Uterus (tissue), 4 donors: ENCODE results near the gene ZNF397. TPM values are rescaled to one million over a fixed set of nuclear protein-coding genes. Genes with fewer than 3 reads are reported as not detected.

Source experiments
- DNase-seq, 2 donors: peaks; one replicate each; pipeline ENCODE4 v3.0.0-alpha.2; 2019 to 2020
- H3K27ac ChIP-seq, 2 donors: fragments of 200-600 bp; sonication (generic); 1 replicate in 1 of 2; 2 replicates in 1 of 2; pipeline ENCODE4 v1.5.1; 2016 to 2018
- H3K27me3 ChIP-seq, 2 donors: fragments of 200-600 bp; sonication (generic); one replicate each; pipeline ENCODE4 v1.5.1; 2018 to 2019; ENCODE audit warnings: control low read depth in 1 of 2
- H3K36me3 ChIP-seq, 2 donors: fragments of 200-600 bp; sonication (generic); one replicate each; pipeline ENCODE4 v1.5.1; 2019; ENCODE audit warnings: control low read depth in 1 of 2
- H3K4me1 ChIP-seq, 2 donors: fragments of 200-600 bp; sonication (generic); one replicate each; pipeline ENCODE4 v1.5.1; 2018 to 2019; ENCODE audit warnings: control low read depth in 1 of 2
- H3K4me3 ChIP-seq, 2 donors: fragments of 200-600 bp; sonication (generic); 1 replicate in 1 of 2; 2 replicates in 1 of 2; pipeline ENCODE4 v1.5.1; 2018 to 2019; ENCODE audit warnings: mild to moderate bottlenecking in 1 of 2
- H3K9me3 ChIP-seq, 2 donors: fragments of 200-600 bp; sonication (generic); one replicate each; pipeline ENCODE4 v1.5.1; 2019; ENCODE audit warnings: control low read depth in 1 of 2
- CTCF ChIP-seq, 4 experiments: fragments of 200-600 bp in 2 of 4; fragments of 450-650 bp in 2 of 4; sonication (generic) in 2 of 4; IDR thresholded peaks; one replicate each; pipeline ENCODE4 v1.5.1; 2016 to 2019; ENCODE audit warnings: antibody characterized with exemption in 4 of 4, mild to moderate bottlenecking in 2 of 4, moderate library complexity in 1 of 4
- POLR2A ChIP-seq, 2 donors: fragments of 450-650 bp; IDR thresholded peaks; one replicate each; pipeline ENCODE4 v1.6.1; 2016; ENCODE audit warnings: antibody characterized with exemption in 2 of 2, mild to moderate bottlenecking in 1 of 2, moderate library complexity in 1 of 2
- intact Hi-C: fragments of 100-400 bp; cut with DNase I; formaldehyde crosslinking; loops from one replicate; pipeline ENCODE4 v1.15.1; 2023; ENCODE audit warnings: low total_unique reads
- total RNA-seq, 4 donors: library from RNA; depleted of rRNA in 3 of 4; stranded (reverse); fragments of >200 nt in 3 of 4; gene quantifications; one replicate each; pipeline versions ENCODE4 v1.1.0 to v1.2.4, GENCODE V29; 2014 to 2023
- donor health status: DM: yes; HTN: yes; CAD: no.

ZNF397 gene
- total RNA-seq, 4 donors from 2014 or later, result 6.1 to 69.5 (median 31.7) TPM

- Histone ChIP-seq H3K27ac (no peak overlapping the region), H3K27me3 (no peaks in the 10 kb centered on the region), H3K36me3 (no peaks in the 10 kb centered on the region), H3K4me3 (no peak overlapping the region), H3K4me1 (no peaks in the 10 kb centered on the region), H3K9me3 (no peaks in the 10 kb centered on the region)
- DNase-seq, result no peak
- TF ChIP-seq POLR2A (IDR thresholded peaks at IDR 0.05) (no peak), CTCF (IDR thresholded peaks at IDR 0.05) (no peak)
- intact Hi-C loops, result no loop called here
These were observed 30.8 kb downstream of the ZNF397 start for GRCh38 chr18:35271656-35272055.

GRCh38 chr18:35276267-35276666 lies 35.4 kb downstream of the ZNF397 start:
- TF ChIP-seq POLR2A (IDR thresholded peaks at IDR 0.05), result no peak
- Histone ChIP-seq H3K4me3 (no peak overlapping the region), H3K4me1 (no peaks in the 10 kb centered on the region), H3K27ac (no peak overlapping the region), H3K36me3 (no peaks in the 10 kb centered on the region), H3K27me3 (no peaks in the 10 kb centered on the region), H3K9me3 (no peaks in the 10 kb centered on the region)
- DNase-seq, result no peak
- intact Hi-C loops, result no loop called here

GRCh38 chr18:35277633-35278032 lies 36.8 kb downstream of the ZNF397 start:
- TF ChIP-seq CTCF (IDR thresholded peaks at IDR 0.05) (no peak), POLR2A (IDR thresholded peaks at IDR 0.05) (no peak)
- intact Hi-C loops, result no loop called here

GRCh38 chr18:35278085-35278484 lies 37.3 kb downstream of the ZNF397 start:
- TF ChIP-seq CTCF (IDR thresholded peaks at IDR 0.05) (no peak), POLR2A (IDR thresholded peaks at IDR 0.05) (no peak)
- no peaks in the 10 kb centered on the region for H3K27me3 ChIP-seq
- no peak for DNase-seq
- H3K36me3 ChIP-seq, result no peaks in the 10 kb centered on the region
- H3K27ac ChIP-seq, result no peak overlapping the region
- no peaks in the 10 kb centered on the region for H3K9me3 ChIP-seq
- intact Hi-C loops, result no loop called here
- no peaks in the 10 kb centered on the region for H3K4me1 ChIP-seq
- H3K4me3 ChIP-seq, result no peak overlapping the region

More at GRCh38 chr18:35277633-35278032, 36.8 kb downstream of the ZNF397 start:
- H3K4me3 ChIP-seq, result no peak overlapping the region
- H3K9me3 ChIP-seq, result no peaks in the 10 kb centered on the region
- no peaks in the 10 kb centered on the region for H3K36me3 ChIP-seq
- no peak for DNase-seq
- H3K27me3 ChIP-seq, result no peaks in the 10 kb centered on the region
- no peaks in the 10 kb centered on the region for H3K4me1 ChIP-seq
- no peak overlapping the region for H3K27ac ChIP-seq

GRCh38 chr18:35278969-35279368 lies 38.1 kb downstream of the ZNF397 start:
- no peaks in the 10 kb centered on the region for H3K9me3 ChIP-seq
- no peaks in the 10 kb centered on the region for H3K27me3 ChIP-seq
- TF ChIP-seq POLR2A (IDR thresholded peaks at IDR 0.05) (no peak), CTCF (IDR thresholded peaks at IDR 0.05) (no peak)
- DNase-seq, result no peak
- intact Hi-C loops, result no loop called here
- H3K27ac ChIP-seq, result no peak overlapping the region
- H3K4me1 ChIP-seq, result no peaks in the 10 kb centered on the region
- no peaks in the 10 kb centered on the region for H3K36me3 ChIP-seq
- H3K4me3 ChIP-seq, result no peak overlapping the region

- no peak for TF ChIP-seq CTCF (IDR thresholded peaks at IDR 0.05)
- TF ChIP-seq POLR2A (IDR thresholded peaks at IDR 0.05), result no peak
- intact Hi-C loops, result no loop called here
- Histone ChIP-seq H3K27ac (no peak overlapping the region), H3K36me3 (no peaks in the 10 kb centered on the region), H3K9me3 (no peaks in the 10 kb centered on the region), H3K4me3 (no peak overlapping the region), H3K4me1 (no peaks in the 10 kb centered on the region), H3K27me3 (no peaks in the 10 kb centered on the region)
- no peak for DNase-seq
These were observed 41.5 kb downstream of the ZNF397 start for GRCh38 chr18:35282353-35282752.
